ENCODE data around the gene CREBBP. TPM values are rescaled to one million over a fixed set of nuclear protein-coding genes. Genes with fewer than 3 reads are reported as not detected.

The CREBBP gene
- total and polyA plus RNA-seq, 7 donors, result 5.4 to 85.3 (median 39.5) TPM

DNA sequence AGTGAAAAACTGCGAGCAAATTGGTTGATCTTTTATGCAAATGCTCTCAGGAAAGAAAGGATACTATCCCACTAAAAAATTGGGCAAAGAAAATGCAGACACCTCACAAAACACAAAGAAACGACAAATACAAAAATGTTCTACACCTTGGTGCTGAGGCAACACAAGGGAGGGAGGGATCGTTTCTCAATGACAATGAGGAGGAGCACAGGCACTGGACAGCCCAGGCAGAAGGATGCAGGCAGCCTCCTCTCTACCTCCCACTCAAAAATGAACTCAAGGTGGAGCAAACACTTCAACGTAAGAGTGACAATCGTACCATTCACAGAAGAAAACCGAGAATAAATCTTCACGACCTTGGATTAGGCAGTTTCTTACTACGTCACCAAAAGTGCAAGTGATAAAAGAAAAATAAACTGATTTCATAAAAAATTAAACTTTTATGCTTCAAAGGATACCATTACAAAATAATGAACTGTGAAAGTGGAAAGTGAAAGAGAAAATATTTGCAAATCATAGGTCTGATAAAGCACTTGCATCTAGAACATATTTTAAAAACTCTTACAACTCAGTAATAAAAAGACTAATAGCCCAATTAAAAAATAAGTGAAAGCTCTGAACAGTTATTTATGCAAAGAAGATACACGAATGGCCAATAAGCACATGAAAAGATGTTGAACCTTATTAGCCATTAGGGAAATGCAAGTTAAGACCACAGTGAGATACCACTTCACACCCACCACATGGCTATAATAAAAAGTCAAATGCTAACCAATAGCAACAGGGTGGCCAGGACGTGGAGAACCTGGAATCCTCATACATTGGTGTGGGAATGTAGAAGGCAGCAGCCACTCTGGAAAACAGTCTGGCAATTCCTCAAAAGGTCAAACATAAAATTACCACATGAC, 82.4 kb downstream of the CREBBP start:
- no peaks in the 10 kb centered on the region for H3K27me3 ChIP-seq
- 66 to 67% methylated on average over 10 of the region's 10 CpGs for WGBS, 2 donors
- no peak overlapping the region for H3K4me3 ChIP-seq
- TF ChIP-seq, protein P1, sequence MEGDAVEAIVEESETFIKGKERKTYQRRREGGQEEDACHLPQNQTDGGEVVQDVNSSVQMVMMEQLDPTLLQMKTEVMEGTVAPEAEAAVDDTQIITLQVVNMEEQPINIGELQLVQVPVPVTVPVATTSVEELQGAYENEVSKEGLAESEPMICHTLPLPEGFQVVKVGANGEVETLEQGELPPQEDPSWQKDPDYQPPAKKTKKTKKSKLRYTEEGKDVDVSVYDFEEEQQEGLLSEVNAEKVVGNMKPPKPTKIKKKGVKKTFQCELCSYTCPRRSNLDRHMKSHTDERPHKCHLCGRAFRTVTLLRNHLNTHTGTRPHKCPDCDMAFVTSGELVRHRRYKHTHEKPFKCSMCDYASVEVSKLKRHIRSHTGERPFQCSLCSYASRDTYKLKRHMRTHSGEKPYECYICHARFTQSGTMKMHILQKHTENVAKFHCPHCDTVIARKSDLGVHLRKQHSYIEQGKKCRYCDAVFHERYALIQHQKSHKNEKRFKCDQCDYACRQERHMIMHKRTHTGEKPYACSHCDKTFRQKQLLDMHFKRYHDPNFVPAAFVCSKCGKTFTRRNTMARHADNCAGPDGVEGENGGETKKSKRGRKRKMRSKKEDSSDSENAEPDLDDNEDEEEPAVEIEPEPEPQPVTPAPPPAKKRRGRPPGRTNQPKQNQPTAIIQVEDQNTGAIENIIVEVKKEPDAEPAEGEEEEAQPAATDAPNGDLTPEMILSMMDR (IDR thresholded peaks at IDR 0.05), result no peak
- no peak for TF ChIP-seq POLR2AphosphoS5 (IDR thresholded peaks at IDR 0.05)
- TF ChIP-seq POLR2A (IDR thresholded peaks at IDR 0.05), result no peak
- TF ChIP-seq EP300 (IDR thresholded peaks at IDR 0.05), result no peak
- no peak overlapping the region for H3K27ac ChIP-seq
- H3K9me3 ChIP-seq, result no peaks in the 10 kb centered on the region
- no peak for DNase-seq
- H3K36me3 ChIP-seq, result peaks cover 0 to 2% (median under 1%) of the 10 kb centered on the region in 4 donors
- intact Hi-C loops (cut with DNase I), result no loop called here
- H3K4me1 ChIP-seq, result peaks cover 0 to 72% (median 63%) of the 10 kb centered on the region in 4 donors

DNA sequence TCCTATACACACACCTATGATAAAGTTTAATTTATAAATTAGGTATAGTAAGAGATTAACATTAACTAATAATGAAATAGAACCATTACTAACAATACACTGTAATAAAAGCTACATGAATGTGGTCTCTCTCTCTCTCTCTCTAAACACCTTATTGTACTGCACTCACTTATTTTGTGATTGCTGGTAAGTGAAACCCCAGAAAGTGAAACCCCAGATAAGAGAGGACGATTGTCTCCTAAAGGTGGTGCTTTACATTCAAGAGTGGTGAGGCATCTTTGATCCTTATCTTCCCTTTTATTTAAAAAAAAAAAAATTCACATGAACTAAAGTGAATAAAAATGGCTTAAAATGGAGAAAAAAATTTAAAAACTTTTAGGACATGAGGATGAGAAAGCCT, 83.0 kb downstream of the CREBBP start:
- Histone ChIP-seq H3K9me3 (no peaks in the 10 kb centered on the region), H3K4me1 (peaks cover 0 to 79% (median 67%) of the 10 kb centered on the region in 4 donors), H3K4me3 (no peak overlapping the region), H3K27me3 (no peaks in the 10 kb centered on the region), H3K36me3 (peaks cover 0 to 8% (median 4%) of the 10 kb centered on the region in 4 donors), H3K27ac (no peak overlapping the region)
- 29 to 36% methylated on average over 1 of the region's 1 CpG for WGBS, 2 donors
- intact Hi-C loops (cut with DNase I), result no loop called here
- DNase-seq, result no peak
- TF ChIP-seq POLR2AphosphoS5 (IDR thresholded peaks at IDR 0.05), result no peak
- TF ChIP-seq POLR2A (IDR thresholded peaks at IDR 0.05), result no peak
- TF ChIP-seq EP300 (IDR thresholded peaks at IDR 0.05), result no peak
- TF ChIP-seq, protein P1 (IDR thresholded peaks at IDR 0.05), result no peak

DNA sequence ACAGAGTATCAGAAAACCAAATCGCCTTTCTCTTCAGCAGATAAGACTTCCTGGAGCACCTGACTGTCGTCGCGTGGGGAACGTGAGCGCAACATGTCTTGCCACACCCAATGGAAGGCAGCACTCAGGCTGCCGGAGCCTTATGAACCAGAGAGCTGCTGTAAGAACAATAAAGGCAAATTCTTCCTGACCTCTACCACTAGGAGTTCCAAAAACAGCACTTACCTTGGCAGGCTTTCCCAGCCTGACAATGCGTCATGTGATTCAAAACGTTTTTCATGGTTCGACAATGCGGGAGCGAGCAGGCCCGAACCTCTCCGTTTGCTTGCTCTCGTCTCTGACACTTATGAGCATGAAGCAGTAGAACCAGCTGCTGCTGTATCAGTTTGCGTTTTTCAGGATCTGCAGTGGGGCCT, 87.3 kb downstream of the CREBBP start:
- Histone ChIP-seq H3K4me1 (peaks cover 0 to 52% (median 51%) of the 10 kb centered on the region in 4 donors), H3K27ac (peak overlapping the region; percentile 1 to 63 (median 24)), H3K9me3 (no peaks in the 10 kb centered on the region), H3K36me3 (peaks cover 13 to 40% (median 21%) of the 10 kb centered on the region in 4 donors), H3K27me3 (no peaks in the 10 kb centered on the region), H3K4me3 (no peak overlapping the region)
- intact Hi-C loops (cut with DNase I), result loop anchor here (5.0 kb wide), 1 partner anchor 84 kb away; no protein-coding TSS in a partner anchor
- 91 to 92% methylated on average over 16 of the region's 16 CpGs for WGBS, 2 donors
- DNase-seq, result peak; percentile 73
- TF ChIP-seq POLR2AphosphoS5 (IDR thresholded peaks at IDR 0.05), result peak in 1 of 4 donors; percentile 24
- TF ChIP-seq, protein P1 (IDR thresholded peaks at IDR 0.05), result no peak

DNA sequence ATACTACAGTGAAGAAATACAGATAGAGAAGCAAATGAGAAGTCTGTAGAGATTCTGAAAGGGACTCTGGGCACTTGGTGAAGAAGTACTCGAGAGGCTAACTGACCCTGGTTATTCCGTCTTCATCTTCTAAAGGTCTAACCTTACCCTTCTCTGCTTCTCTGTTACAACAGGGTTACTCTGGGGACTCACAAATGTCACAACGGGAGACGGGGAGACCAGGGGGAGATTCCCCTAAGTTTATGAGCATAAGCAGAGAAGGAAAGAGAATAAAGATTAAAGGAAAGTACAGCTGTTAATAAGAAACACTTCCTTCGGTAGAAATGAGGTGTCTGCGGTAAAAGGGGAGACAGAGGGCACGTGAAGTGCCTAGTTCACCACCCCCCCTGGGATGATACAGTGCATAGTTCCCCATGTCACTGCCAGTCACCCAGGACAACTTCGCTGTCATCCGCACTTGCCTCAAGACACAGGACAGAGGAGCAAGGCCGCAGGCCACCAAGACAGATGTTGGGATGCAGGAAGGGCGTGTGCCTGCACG, 88.0 kb downstream of the CREBBP start:
- no peaks in the 10 kb centered on the region for H3K9me3 ChIP-seq
- intact Hi-C loops (cut with DNase I), result loop anchor here (5.0 kb wide), 1 partner anchor 85 kb away; no protein-coding TSS in a partner anchor
- 92 to 93% methylated on average over 12 of the region's 12 CpGs for WGBS, 2 donors
- DNase-seq, result no peak
- TF ChIP-seq POLR2AphosphoS5 (IDR thresholded peaks at IDR 0.05) (no peak), EP300 (IDR thresholded peaks at IDR 0.05) (no peak), POLR2A (IDR thresholded peaks at IDR 0.05) (no peak)
- TF ChIP-seq, protein P1 (IDR thresholded peaks at IDR 0.05), result no peak
- H3K36me3 ChIP-seq, result peaks cover 13 to 40% (median 21%) of the 10 kb centered on the region in 4 donors
- H3K27me3 ChIP-seq, result no peaks in the 10 kb centered on the region
- H3K4me3 ChIP-seq, result no peak overlapping the region
- peaks cover 0 to 46% (median 44%) of the 10 kb centered on the region in 4 donors for H3K4me1 ChIP-seq
- H3K27ac ChIP-seq, result peak overlapping the region; percentile 1 to 63 (median 24)
